Fibroblast of lung (primary cell): ENCODE results near the gene CTAG1A. TPM values are rescaled to one million over a fixed set of nuclear protein-coding genes. Genes with fewer than 3 reads are reported as not detected.
"Not testable (repeated sequence)": the region's sequence is repeated elsewhere in the genome, so short reads cannot be mapped to it uniquely, and the experiment has no call there.

Source experiments
- DNase-seq, 2 donors: peaks; one replicate each; pipeline versions ENCODE4 v3.0.0 to v3.0.0-alpha.2; 2010; ENCODE audit warnings: low read depth in 2 of 2
- H2AFZ ChIP-seq: 2 replicates; pipeline ENCODE4 v1.5.1; 2012; ENCODE audit warnings: low read length, control low read depth, inconsistent platforms
- H3K27ac ChIP-seq: 2 replicates; pipeline ENCODE4 v1.5.1; 2011; ENCODE audit warnings: low read length, control low read depth; ENCODE audit not compliant: insufficient read depth
- H3K27me3 ChIP-seq: 2 replicates; pipeline ENCODE4 v1.5.1; 2011; ENCODE audit warnings: mild to moderate bottlenecking, low read length; ENCODE audit not compliant: control insufficient read depth, insufficient read depth
- H3K36me3 ChIP-seq: 2 replicates; pipeline ENCODE4 v1.5.1; 2011; ENCODE audit warnings: low read length; ENCODE audit not compliant: control insufficient read depth, insufficient read depth
- H3K4me1 ChIP-seq: 2 replicates; pipeline ENCODE4 v1.5.1; 2011; ENCODE audit warnings: low read length; ENCODE audit not compliant: control insufficient read depth, insufficient read depth; ENCODE audit errors: extremely low read depth
- H3K4me2 ChIP-seq: 2 replicates; pipeline ENCODE4 v1.5.1; 2011; ENCODE audit warnings: low read length, control low read depth; ENCODE audit not compliant: insufficient read depth; ENCODE audit errors: extremely low read depth
- H3K4me3 ChIP-seq, 4 experiments: fragments of 200-600 bp in 1 of 4; sonication (generic) in 1 of 4; replicated peaks in 1 of 4; 2 replicates each; pipeline ENCODE4 v1.5.1; 2011 to 2016; ENCODE audit warnings: low read length in 4 of 4, low read depth in 3 of 4, mild to moderate bottlenecking in 3 of 4, control low read depth in 2 of 4, inconsistent platforms in 1 of 4, mixed read lengths in 1 of 4; ENCODE audit not compliant: insufficient read depth in 1 of 4; ENCODE audit errors: control extremely low read depth in 1 of 4
- H3K79me2 ChIP-seq: 2 replicates; pipeline ENCODE4 v1.5.1; 2012; ENCODE audit warnings: mild to moderate bottlenecking, low read length, inconsistent platforms; ENCODE audit not compliant: control insufficient read depth, insufficient read depth
- H3K9ac ChIP-seq: 2 replicates; pipeline ENCODE4 v1.5.1; 2011; ENCODE audit warnings: mild to moderate bottlenecking, low read length, control low read depth; ENCODE audit not compliant: insufficient read depth
- H3K9me3 ChIP-seq: 2 replicates; pipeline ENCODE4 v1.5.1; 2012; ENCODE audit warnings: low read depth, low read length; ENCODE audit not compliant: control insufficient read depth, insufficient read depth
- H4K20me1 ChIP-seq: 2 replicates; pipeline ENCODE4 v1.5.1; 2011; ENCODE audit warnings: low read length; ENCODE audit not compliant: control insufficient read depth, insufficient read depth; ENCODE audit errors: extremely low read depth
- CTCF ChIP-seq, 2 donors: IDR thresholded peaks in 1 of 2; conservative IDR thresholded peaks in 1 of 2; 1 replicate in 1 of 2; 2 replicates in 1 of 2; pipeline ENCODE4 v1.5.1; 2011 to 2012; ENCODE audit warnings: low read length in 2 of 2, control low read depth in 1 of 2, inconsistent platforms in 1 of 2, low read depth in 1 of 2, mild to moderate bottlenecking in 1 of 2
- EZH2 ChIP-seq: IDR thresholded peaks from 2 replicates; pipeline ENCODE4 v1.5.1; 2012; ENCODE audit warnings: low read length, control low read depth, mild to moderate bottlenecking; ENCODE audit errors: missing control alignments
- polyA plus RNA-seq, 2 donors: library from polyadenylated mRNA; depleted of rRNA in 1 of 2; stranded (reverse) in 1 of 2; unstranded in 1 of 2; fragments of >200 nt; gene quantifications; 2 replicates each; pipeline ENCODE4 v1.2.1, GENCODE V29; 2011 to 2012; ENCODE audit warnings: missing spikeins in 1 of 2
- total RNA-seq: library from RNA; depleted of rRNA; stranded (reverse); fragments of >200 nt; gene quantifications from 2 replicates; pipeline ENCODE4 v1.2.1, GENCODE V29; 2014

CTAG1A gene
- total and polyA plus RNA-seq, 2 donors (not counting 1 experiment from before 2014, with no cell fraction given) = not detected

DNA sequence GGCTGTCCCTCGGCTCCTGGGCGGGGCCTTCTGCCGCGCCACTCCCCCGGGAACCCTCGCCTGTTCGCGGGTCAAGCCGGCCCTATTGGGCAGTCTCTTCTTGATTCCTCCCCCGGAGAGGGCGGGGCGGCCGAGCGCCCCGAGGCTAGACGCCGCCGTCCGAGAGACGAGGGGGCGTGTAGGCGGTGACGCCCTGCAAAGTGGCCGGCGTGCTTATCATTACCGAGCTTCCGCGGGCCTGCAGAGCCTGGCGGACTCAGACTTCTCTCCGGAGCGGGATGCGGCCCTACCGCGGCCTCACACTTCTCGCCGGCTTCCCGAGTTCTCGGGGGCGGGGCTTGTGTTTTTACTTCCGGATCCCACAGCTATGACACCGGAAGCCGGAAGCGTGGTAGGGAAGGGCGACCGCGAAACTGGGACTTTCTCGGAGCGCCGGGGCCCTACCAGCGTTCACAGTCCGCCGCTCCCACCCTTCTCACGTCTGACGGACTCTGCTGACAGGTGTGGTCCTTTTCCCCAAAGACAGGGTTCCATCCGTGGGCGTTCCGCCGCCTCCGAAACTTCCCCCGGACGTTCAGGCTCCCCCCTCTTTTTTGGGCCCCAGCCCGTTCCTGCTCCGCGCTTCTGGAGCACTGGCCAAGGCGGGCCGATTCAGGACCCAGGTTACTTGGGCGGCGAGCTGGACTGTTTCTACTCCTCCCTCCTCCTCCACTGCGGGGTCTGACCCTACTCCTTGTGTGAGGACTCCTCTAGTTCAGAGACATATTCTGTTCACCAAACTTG, 37.5 kb upstream of the CTAG1A start, which contains the start of gene IKBKG:
Gene IKBKG (plus strand): TSS at position 376 of the 783 bp plus-strand sequence. CDS start 4,383 bp downstream, outside the sequence.
- Histone ChIP-seq H3K36me3 (peaks cover 5% of the 10 kb centered on the region), H3K9me3 (no peaks in the 10 kb centered on the region), H3K4me2 (peak within 1 kb of the TSS; percentile 90), H4K20me1 (no peaks in the 10 kb centered on the region), H3K9ac (peak within 1 kb of the TSS; percentile 83), H3K27me3 (no peaks in the 10 kb centered on the region), H3K4me1 (peaks cover 1% of the 10 kb centered on the region), H2AFZ (no peak within 1 kb of the TSS), H3K4me3 (peak within 1 kb of the TSS; percentile 71 to 97 (median 77)), H3K79me2 (peaks cover 57% of the 10 kb centered on the region), H3K27ac (peak within 1 kb of the TSS; percentile 97)
- TF ChIP-seq EZH2 (no peak), CTCF (conservative IDR thresholded peaks at IDR 0.05 in 1 of 2, IDR thresholded peaks at IDR 0.05 in 1 of 2; ENCODE audit: low read depth in 1 of 2, low read length in 2 of 2) (no peak)
- peak; percentile 85 to 89 for DNase-seq

DNA sequence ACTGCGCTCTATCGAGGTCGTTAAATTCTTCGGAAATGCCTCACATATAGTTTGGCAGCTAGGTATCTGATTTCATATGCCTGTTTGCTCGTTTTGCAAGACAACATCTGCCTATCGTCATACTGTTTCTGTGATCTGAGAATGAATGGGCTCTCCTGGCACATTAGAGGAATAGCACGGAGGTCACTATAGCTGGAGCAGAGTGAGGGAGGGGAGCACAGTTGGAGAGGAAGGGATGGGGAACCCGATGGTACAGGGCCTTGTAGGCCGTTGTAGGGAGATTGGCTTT, 37.0 kb upstream of the CTAG1A start:
- peak overlapping the region; percentile 83 for H3K9ac ChIP-seq
- H4K20me1 ChIP-seq = no peaks in the 10 kb centered on the region
- H3K4me1 ChIP-seq = no peaks in the 10 kb centered on the region
- H3K4me3 ChIP-seq = peak overlapping the region; percentile 71 to 97 (median 77)
- H3K27ac ChIP-seq = peak overlapping the region; percentile 97
- no peaks in the 10 kb centered on the region for H3K27me3 ChIP-seq
- H3K4me2 ChIP-seq = peak overlapping the region; percentile 81
- no peaks in the 10 kb centered on the region for H3K9me3 ChIP-seq
- H3K79me2 ChIP-seq = peaks cover 56% of the 10 kb centered on the region
- no peak for TF ChIP-seq EZH2
- TF ChIP-seq CTCF (conservative IDR thresholded peaks at IDR 0.05 in 1 of 2, IDR thresholded peaks at IDR 0.05 in 1 of 2; ENCODE audit: low read depth in 1 of 2, low read length in 2 of 2) = no peak
- peaks cover 3% of the 10 kb centered on the region for H3K36me3 ChIP-seq
- H2AFZ ChIP-seq = no peak overlapping the region
- peak; percentile 29 to 31 for DNase-seq

- H3K36me3 ChIP-seq = peaks cover under 1% of the 10 kb centered on the region
- no peaks in the 10 kb centered on the region for H4K20me1 ChIP-seq
- TF ChIP-seq EZH2 (no peak), CTCF (conservative IDR thresholded peaks at IDR 0.05 in 1 of 2, IDR thresholded peaks at IDR 0.05 in 1 of 2; ENCODE audit: low read depth in 1 of 2, low read length in 2 of 2) (no peak)
- H3K9me3 ChIP-seq = no peaks in the 10 kb centered on the region
- no peak overlapping the region for H2AFZ ChIP-seq
- H3K27ac ChIP-seq = no peak overlapping the region
- H3K4me2 ChIP-seq = peak overlapping the region; percentile 71
- H3K4me3 ChIP-seq = peak overlapping the region; percentile 14 to 30 (median 22)
- peak in 1 of 2 donors; percentile 53 for DNase-seq
- H3K79me2 ChIP-seq = peaks cover 63% of the 10 kb centered on the region
- H3K4me1 ChIP-seq = no peaks in the 10 kb centered on the region
- H3K9ac ChIP-seq = no peak overlapping the region
- no peaks in the 10 kb centered on the region for H3K27me3 ChIP-seq
Measured at GRCh38 chrX:154549766-154550165, 35.2 kb upstream of the CTAG1A start.

GRCh38 chrX:154552112-154552806, 32.7 kb upstream of the CTAG1A start:
- H3K4me1 ChIP-seq, H3K27ac ChIP-seq, DNase-seq, H3K27me3 ChIP-seq, H3K9me3 ChIP-seq, H3K4me2 ChIP-seq, H3K4me3 ChIP-seq, H3K9ac ChIP-seq, H4K20me1 ChIP-seq, H2AFZ ChIP-seq, H3K36me3 ChIP-seq: not testable (repeated sequence)
- H3K79me2 ChIP-seq = peaks cover 49% of the 10 kb centered on the region
